Stimulated activated CD4-positive, alpha-beta T cell treated with anti-CD3 and anti-CD28 coated beads, Interleukin-2, amount 100 ng/mL, for 48 hours (primary cell): ENCODE data around the gene SLAMF6.
A peak's percentile ranks its signal among the peaks of the same experiment; 100 is the strongest.
"Not testable (repeated sequence)": the region's sequence is repeated elsewhere in the genome, so short reads cannot be mapped to it uniquely, and the experiment has no call there.

Source experiments
- DNase-seq, 2 donors: peaks; one replicate each; pipeline ENCODE4 v3.0.0-alpha.2; 2020

SLAMF6 gene

DNA sequence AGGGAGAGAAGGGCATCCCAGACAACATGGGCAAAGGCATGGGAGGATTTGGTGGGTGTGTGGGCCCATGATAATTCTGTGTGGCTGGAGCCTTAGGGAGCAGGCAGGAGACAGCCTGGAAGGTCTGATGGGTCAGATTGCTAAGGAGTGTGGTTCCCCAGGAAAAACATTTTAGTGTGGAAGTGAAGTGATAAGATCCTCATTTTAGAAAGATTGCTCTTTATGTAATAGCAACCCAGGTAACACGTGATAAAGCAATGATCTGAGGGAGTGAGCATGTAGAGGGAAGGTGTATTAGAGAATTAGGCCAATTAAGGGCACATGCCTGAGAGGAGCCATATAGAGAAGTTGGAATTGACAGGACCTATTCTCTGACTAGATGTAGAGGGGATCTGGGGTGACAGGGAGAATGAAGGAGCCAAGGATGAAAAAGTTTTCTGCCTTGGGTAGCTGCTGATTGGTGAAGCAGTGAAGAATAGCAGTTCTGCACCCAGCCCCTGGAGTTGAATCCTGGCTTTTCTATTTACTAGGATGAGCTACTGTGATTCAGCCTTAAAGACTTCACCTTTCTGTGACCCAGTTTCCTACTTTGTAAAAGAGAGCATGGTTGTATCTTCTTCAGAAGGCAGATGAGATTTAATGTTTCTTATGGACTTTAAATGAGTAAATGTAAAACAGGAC, 18.7 kb upstream of the SLAMF6 start:
- no peak for DNase-seq

DNA sequence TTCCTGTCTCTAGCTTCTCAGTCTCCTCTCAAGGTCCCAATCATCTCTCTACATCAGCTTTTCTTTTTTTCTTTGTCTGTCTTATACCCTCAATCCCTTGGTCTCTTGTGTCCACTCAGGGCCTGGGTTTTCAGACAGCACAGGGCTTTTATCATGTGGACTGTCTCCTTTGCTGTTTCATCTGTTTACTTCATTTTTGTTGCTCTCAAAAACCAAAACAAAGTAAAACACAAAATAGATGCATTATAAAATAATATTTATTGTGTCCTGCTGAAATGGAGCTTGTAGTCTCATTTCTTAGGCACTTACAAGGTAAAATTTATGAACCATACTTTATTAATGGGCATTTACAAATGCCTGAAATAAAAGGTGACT, 17.8 kb upstream of the SLAMF6 start:
- DNase-seq, result no peak

DNA sequence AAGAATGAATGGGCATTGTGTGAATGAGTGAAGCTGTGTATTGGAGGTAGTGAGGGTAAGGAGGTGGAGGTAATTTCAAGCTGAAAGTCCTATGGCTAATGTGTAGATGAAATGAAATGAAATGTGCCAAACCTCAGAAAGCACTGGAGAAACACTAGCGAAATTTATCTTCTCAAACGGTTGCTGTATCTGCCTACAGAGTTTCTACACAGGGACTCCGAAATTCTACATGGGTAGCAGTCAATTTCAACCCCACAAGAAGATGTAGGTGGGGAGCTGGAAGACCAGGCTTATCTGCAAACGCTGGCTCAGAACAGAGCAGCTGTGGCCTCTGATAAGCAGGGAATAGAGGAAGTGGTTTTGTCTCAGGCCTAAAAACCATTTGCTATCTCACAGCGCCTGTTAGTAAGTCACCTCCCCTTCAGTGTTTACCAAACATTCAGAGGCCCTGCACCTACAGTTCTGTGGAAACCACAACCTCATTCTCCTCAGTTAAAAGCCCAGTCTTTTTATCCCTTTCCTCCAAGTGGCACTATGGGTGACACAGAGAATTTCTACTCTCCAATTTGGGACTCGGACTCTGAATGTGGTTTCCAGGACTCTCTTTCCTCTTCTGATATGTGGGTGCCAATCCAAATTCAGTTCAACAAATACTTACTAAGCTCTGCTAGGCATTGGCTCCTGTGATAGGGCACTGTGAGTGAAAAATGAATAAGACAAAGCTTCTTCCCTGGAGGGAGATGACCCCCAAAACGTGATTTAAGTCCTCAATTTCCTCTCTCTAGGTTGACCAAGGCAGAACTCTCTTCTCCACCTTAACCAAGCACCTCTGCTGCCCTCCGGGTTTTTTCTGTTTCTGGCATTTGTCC, 17.2 kb upstream of the SLAMF6 start:
- DNase-seq, result peak in 1 of 2 donors; percentile 34

DNA sequence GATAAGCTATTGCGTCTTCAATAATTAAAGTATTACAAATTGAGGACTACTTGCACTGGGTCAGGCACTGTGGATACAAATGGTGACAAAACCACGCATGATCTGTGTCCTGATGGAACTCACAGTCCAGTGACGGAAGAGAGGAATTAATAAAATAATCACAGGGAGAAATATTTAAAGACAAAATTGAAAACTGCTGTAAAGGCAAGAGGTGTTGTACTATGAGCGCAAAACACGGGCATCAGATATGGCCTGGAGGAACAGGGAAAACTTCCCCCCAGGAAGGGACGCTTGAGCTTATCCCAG, 16.6 kb upstream of the SLAMF6 start:
- no peak for DNase-seq

DNA sequence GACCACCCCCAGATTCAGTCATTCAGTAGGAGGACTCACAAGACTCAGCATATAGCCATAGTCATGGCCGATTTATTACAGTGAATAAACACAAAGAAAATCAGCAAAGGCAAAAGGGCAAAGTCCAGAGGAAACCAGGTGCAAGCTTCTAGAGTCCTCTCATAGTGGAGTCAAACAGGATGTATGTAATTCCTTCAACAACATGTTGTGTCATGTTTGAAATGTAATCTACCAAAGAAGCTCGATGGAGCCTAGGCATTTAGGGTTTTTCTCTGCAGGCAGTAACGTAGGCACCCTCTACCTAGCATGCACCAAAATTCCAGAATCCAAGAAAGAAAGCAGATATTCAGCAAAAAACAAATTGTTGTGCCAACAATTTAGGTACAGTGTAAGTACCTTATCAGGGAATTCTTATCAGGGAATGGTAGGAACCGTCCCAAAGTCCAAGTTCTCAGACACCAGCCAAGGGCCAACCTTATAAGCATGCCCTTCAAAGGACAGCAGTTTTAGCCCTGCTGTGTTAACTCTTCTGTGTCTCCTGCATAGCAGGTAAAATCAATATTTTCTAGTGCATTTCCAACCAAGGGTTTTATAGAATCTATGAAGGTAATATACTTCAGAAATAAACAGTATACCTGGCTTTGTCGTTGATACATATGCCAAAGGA, 16.1 kb upstream of the SLAMF6 start:
- no peak for DNase-seq

DNA sequence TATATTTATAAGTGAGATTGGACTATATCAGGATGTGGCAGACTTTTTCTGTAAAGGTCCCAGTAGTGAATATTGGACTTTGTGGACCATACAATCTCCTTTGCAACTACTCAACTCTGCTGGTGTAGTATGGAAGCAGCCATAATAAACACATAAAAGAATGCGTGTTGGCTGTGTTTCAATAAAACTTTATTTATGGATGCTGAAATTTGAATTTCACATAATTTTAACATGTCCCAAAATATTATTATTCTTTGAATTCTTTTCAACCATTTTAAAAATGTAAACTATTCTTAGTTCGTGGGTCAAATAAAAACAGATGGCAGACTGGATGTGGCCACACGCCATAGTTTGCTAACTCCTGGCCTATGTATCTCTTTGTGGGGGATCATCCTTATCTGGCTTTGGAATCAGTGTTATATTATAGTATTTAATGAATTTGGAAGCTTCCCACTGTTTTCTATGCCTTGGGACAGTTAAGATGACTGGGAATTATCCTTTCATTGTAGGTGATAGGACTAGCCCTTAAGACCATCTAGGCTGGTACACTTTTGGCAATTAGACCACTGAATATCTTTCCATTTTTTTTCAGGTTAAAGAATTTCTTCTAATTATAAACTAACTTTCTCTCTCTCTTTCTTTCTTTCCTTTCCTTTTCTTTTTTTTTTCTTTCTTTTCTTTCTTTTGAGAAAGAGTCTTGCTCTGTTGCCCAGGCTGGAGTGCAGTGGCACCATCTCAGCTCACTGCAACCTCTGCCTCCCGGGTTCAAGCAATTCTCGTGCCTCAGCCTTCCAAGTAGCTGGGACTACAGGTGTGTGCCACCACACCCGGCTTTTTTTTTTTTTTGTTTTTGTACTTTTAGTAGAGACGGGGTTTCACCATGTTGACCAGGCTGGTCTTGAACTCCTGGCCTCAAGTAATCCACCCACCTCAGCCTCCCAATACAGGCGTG, 14.9 kb upstream of the SLAMF6 start:
- DNase-seq, result no peak

DNA sequence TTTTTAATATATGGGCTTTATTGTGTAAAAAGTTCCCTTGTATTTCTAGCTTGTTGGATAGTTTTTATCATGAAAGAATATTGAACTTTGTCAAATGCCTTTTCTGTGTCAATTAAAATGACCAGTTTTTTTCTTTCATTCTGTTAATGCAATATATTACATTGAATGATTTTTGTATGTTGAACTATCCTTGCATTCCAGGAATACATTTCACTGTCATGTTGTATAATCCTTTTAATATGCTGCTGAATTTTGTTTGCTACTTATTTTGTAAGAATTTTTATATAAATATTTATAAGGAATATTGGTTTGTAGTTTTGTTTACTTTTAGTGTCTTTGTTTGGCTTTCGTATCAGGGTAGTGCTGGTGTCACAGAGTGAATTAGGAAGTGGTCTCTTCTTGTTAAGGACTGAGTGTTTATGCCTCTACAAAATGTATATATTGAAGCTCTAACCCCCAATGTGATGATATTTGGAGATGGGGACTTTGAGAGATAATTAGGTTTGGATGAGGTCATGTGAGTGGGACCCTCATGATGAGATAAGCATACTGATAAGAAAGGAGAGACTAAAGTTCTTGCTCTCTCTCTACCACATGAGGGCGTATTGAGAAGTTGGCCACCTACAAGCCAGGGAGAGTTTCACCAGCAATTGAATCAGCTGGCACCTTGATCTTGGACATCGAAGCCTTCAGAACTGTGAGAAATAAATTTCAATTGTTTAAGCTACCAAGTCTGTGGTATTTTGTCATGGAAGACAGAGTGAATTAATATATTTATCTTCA, 12.0 kb upstream of the SLAMF6 start:
- DNase-seq, result no peak

DNA sequence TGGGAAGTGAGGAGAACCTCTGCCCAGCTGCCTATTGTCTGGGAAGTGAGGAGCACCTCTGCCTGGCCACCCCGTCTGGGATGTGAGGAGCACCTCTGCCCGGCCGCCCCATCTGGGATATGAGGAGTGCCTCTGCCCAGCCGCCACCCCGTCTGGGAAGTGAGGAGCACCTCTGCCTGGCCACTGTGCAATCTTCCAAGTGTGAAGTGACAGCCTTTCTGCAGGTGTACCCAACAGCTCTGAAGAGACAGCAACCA, 9.4 kb upstream of the SLAMF6 start:
- not testable (repeated sequence) for DNase-seq

DNA sequence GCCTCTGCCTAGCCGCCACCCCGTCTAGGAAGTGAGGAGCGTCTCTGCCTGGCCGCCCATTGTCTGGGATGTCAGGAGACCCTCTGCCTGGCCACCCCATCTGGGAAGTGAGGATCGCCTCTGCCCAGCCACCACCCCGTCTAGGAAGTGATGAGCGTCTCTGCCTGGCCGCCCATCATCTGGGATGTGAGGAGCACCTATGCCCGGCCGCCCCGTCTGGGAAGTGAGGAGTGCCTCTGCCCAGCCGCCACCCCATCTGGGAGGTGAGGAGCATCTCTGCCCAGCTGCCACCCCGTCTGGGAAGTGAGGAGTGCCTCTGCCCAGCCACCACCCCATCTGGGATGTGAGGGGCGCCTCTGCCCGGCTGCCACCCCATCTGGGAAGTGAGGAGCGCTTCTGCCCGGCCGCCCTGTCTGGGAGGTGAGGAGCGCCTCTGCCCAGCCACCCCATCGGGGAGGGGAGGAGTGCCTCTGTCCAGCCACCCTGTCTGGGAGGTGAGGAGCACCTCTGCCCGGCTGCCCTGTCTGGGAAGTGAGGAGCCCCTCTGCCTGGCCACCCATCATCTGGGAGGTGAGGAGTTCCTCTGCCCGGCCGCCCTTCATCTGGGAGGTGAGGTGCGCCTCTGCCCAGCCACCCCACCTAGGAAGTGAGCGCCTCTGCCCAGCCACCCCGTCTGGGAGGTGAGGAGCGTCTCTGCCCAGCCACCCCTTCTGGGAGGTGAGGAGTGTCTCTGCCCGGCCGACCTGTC, 8.9 kb upstream of the SLAMF6 start:
- not testable (repeated sequence) for DNase-seq

DNA sequence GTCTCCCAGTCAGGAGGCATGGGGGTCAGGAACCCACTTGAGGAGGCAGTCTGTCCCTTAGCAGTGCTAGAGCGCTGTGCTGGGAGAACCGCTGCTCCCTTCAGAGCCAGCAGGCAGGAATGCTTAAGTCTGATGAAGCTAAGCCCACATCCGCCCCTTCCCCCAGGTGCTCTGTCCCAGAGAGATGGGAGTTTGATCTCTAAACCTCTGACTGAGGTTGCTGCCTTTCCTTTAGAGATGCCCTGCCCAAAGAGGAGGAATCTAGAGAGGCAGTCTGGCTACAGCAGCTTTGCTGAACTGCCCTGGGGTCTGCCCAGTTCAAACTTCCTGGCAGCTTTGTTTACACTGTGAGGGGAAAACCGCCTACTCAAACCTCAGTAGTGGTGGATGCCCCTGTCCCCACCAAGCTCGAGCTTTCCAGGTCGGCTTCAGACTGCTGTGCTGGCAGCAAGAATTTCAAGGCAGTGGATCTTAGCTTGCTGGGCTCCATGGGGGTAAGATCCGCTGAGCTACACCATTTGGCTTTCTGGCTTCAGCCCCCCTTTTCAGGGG, 6.4 kb upstream of the SLAMF6 start:
- DNase-seq, result not testable (repeated sequence)

DNA sequence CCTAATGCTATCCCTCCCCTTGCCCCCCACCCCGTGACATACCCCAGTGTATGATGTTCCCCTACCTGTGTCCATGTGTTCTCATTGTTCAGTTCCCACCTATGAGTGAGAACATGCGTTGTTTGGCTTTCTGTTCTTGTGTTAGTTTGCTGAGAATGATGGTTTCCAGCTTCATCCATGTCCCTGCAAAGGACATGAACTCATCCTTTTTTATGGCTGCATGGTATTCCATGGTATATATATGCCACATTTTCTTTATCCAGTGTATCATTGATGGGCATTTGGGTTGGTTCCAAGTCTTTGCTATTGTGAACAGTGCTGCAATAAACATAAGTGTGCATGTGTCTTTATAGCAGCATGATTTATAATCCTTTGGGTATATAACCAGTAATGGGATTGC, 734 bp upstream of the SLAMF6 start:
- DNase-seq, result not testable (repeated sequence)

DNA sequence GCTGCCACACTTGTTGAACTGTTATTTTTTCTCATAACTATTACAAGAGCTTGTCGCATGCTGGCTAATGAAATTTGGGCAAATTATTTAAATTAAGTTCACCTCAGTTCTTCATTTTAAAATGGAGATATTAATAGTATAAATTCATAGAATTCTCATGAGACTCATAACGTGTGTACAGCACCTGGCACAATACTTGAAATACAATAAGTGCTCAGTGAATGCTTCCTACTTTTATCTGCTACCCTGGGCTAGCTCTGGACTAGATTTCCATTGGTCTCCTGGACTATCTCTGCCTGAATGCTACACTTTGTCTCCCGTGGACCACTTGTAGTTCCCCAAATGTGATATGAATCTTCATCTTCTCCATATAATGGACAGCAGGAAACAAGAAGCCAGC, 919 bp downstream of the SLAMF6 start:
- no peak for DNase-seq

DNA sequence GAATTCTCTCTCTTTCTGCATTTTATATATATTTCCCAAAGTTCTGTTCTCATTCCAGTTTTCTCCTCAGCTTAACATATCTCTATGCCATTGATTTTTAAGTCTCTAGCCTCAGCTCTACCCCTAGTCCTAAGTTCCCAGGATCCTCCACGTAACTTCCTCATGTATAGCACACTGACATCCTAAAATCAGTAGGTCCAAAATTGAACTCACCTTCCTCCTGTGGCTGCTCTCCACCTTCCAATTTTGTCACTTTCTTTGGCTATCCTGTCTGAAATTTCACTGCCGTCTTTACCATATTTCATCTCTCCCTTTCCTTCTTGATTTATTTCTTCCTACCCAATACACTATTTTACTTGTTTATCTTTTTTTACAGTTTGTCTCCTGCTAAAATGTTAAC, 1.5 kb downstream of the SLAMF6 start:
- no peak for DNase-seq

DNA sequence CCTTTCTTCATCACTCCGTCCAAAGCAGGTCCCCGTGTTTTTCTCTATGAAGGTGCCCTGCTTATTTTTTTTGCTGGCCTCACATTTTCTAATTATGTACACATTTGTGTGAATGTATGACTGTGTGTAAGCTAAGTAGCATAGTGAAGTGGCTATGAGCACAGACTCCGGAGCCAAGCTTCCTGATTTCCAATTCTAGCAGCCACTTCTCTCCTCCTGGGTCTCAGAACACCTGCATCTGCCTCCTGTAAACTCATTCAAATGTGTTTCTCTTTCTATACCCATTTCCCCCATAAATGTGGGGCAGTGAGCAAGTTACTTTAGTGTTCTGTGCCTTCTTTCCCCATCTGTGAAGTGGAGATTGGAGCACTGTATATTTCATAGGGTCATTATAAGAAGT, 2.1 kb downstream of the SLAMF6 start:
- no peak for DNase-seq

DNA sequence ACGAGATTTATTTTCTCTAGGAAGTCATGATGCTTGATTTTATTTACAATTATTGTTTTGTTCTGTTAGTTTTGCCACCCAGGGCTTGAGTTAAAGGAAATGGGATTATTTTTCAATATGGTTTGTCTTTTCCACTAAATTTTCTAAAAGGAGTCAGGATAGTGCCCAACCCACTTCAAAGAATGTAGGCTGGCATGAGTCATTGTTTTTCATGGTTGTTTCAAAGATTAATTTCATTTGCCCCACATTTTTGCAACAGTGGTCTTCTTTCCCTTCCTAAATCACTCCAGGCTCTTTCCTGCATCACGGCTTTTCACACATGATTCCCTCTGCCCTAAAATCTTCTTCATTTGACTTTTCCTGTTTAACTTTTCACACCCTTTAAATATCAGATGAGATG, 2.5 kb downstream of the SLAMF6 start:
- no peak for DNase-seq

DNA sequence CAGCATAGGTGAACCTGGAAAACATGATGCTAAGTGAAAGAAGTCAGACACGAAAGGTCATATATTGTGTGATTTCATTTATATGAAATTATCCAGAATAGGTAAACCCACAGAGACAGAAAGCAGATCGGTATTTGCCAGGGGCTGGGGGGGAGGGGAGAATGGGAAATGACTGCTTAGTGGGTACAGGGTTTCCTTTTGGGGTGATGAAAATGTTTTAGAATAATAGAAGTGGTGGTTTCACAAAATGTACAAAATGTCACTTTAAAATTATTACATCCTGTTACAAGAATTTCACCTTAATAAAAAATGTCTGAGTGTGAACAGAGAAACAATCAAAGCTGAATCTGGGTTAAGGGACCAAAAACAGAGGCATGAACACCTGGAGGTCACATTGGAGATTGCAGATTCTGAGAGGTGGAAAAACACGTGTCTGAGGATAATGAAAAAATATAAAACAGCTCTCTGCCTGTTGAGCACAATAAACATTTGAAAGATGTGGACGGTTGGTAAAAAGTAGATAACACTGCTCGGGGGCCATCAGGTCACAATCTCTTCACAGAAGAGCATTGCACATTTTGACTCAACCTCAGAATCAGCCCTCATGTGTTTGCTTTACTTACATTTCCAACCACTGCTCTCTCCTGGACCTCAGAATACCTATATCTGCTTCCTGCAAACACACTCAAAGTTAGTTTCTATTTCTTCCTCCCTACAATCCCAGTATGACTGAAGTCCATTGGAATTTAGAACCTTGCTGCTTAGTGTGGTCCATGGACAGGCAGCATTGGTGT, 3.2 kb downstream of the SLAMF6 start:
- DNase-seq, result no peak

DNA sequence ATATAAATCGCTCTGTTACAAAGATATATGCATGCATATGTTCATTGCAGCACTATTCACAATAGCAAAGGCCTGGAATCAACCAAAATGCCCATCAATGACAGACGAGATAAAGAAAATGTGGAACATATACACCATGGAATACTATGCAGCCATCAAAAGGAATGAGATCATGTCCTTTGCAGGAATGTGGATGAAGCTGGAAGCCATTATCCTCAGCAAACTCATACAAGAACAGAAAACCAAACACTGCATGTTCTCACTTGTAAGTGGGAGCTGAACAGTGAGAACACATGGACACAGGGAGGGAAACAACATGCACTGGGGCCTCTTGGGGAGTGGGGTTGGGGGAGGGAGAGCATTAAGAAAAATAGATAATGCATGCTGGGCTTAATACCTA, 5.5 kb downstream of the SLAMF6 start:
- DNase-seq, result not testable (repeated sequence)

DNA sequence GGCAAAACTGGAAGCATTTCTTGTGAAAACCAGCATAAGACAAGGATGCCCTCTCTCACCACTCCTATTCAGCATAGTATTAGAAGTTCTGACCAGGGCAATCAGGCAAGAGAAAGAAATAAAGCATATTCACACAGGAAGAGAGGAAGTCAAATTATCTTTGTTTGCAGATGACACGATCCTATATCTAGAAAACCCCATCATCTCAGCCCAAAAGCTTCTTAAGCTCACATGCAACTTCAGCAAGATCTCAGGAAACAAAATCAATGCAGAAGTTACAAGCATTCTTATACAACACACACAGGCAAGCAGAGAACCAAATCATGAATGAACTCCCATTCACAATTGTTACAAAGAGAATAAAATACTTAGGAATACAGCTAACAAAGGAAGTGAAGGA, 7.1 kb downstream of the SLAMF6 start:
- DNase-seq, result not testable (repeated sequence)

DNA sequence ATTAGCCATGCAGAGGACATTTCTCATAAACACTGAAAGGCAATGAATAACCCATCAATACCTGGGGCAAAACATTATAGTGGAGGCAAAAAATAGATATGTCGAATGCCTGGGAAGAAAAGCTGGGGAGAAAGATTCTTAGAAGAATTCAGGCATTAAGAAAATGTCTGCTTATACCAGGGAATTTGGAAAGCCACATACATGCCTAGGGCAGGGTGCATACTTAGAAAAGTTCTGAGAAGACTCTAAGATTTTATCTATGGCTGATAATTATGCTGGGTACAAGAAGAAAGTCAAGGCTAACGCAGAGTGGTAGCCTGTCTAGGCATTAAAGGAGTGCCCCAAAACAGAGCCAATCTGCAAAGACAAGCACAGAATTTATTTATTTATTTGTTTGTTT, 18.4 kb downstream of the SLAMF6 start:
- no peak for DNase-seq

DNA sequence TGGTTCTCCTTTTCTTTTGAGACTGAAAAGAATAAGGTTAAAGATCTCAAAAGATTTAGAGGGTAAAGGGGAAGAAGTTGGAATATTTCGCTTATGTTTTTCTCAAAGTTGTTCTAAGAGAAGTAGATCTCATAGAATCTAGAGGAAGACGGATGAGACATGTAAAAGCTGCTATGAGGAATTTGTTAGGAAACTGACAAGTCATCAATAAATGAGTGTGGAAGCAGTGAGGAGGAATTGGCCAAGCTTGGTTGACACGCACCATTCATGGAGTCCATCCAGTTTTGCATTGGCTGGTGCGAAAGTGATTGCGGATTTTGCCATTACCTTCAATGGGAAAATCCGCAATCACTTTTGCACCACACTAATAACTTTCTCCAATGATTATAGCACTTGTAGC, 20.0 kb downstream of the SLAMF6 start:
- no peak for DNase-seq
